H9 (cell line): ENCODE results near the gene TIMM22. TPM values are rescaled to one million over a fixed set of nuclear protein-coding genes. Genes with fewer than 3 reads are reported as not detected.
A peak's percentile ranks its signal among the peaks of the same experiment; 100 is the strongest.

Experiments used
- DNase-seq: peaks from one replicate; pipeline ENCODE4 v3.0.0-alpha.2; 2017
- H2AFZ ChIP-seq: one replicate; pipeline ENCODE4 v1.6.1; 2013; ENCODE audit warnings: mild to moderate bottlenecking, low read length, control low read depth, moderate library complexity
- H2AK5ac ChIP-seq: 2 replicates; pipeline ENCODE4 v1.6.1; 2013; ENCODE audit warnings: low read length, control low read depth, mixed read lengths; ENCODE audit not compliant: insufficient read length
- H2BK120ac ChIP-seq: one replicate; pipeline ENCODE4 v1.6.1; 2013; ENCODE audit warnings: low read depth, mild to moderate bottlenecking, low read length, control low read depth, inconsistent platforms; ENCODE audit not compliant: poor library complexity, severe bottlenecking
- H2BK12ac ChIP-seq: 2 replicates; pipeline ENCODE4 v1.6.1; 2013; ENCODE audit warnings: low read length, control low read depth, mixed read lengths, low read depth; ENCODE audit not compliant: insufficient read length
- H2BK15ac ChIP-seq: 2 replicates; pipeline ENCODE4 v1.6.1; 2013; ENCODE audit warnings: low read depth, low read length, control low read depth
- H2BK20ac ChIP-seq: one replicate; pipeline ENCODE4 v1.6.1; 2013; ENCODE audit warnings: low read depth, mild to moderate bottlenecking, low read length, control low read depth, inconsistent platforms; ENCODE audit not compliant: poor library complexity, severe bottlenecking
- H2BK5ac ChIP-seq: 2 replicates; pipeline ENCODE4 v1.6.1; 2013; ENCODE audit warnings: low read length, control low read depth, mixed read lengths; ENCODE audit not compliant: insufficient read length
- H3K14ac ChIP-seq: 2 replicates; pipeline ENCODE4 v1.6.1; 2013; ENCODE audit warnings: low read length, control low read depth; ENCODE audit not compliant: insufficient read depth
- H3K18ac ChIP-seq: 2 replicates; pipeline ENCODE4 v1.6.1; 2013; ENCODE audit warnings: low read depth, mild to moderate bottlenecking, mixed read lengths, low read length, control low read depth; ENCODE audit not compliant: insufficient read length
- H3K23ac ChIP-seq: 2 replicates; pipeline ENCODE4 v1.6.1; 2013; ENCODE audit warnings: low read length, control low read depth, mixed read lengths, low read depth; ENCODE audit not compliant: insufficient read length
- H3K23me2 ChIP-seq: 2 replicates; pipeline ENCODE4 v1.6.1; 2013; ENCODE audit warnings: low read depth, mild to moderate bottlenecking, mixed read lengths, low read length, control low read depth; ENCODE audit not compliant: insufficient read length, poor library complexity, severe bottlenecking
- H3K27ac ChIP-seq: 2 replicates; pipeline ENCODE4 v1.5.1; 2013; ENCODE audit warnings: low read length, control low read depth, mixed read lengths, low read depth; ENCODE audit not compliant: insufficient read length
- H3K27me3 ChIP-seq: 2 replicates; pipeline ENCODE4 v1.6.1; 2013; ENCODE audit warnings: low read length, control low read depth, inconsistent platforms; ENCODE audit not compliant: insufficient read depth
- H3K4ac ChIP-seq: 2 replicates; pipeline ENCODE4 v1.6.1; 2013; ENCODE audit warnings: low read depth, mild to moderate bottlenecking, control low read depth, inconsistent platforms, low read length, moderate library complexity
- H3K4me1 ChIP-seq: 2 replicates; pipeline ENCODE4 v1.6.1; 2013; ENCODE audit warnings: low read length, control low read depth, inconsistent platforms; ENCODE audit not compliant: insufficient read depth
- H3K4me2 ChIP-seq: 2 replicates; pipeline ENCODE4 v1.6.1; 2013; ENCODE audit warnings: low read length, control low read depth, mixed read lengths; ENCODE audit not compliant: insufficient read length, insufficient read depth
- H3K56ac ChIP-seq: 2 replicates; pipeline ENCODE4 v1.6.1; 2013; ENCODE audit warnings: low read depth, mild to moderate bottlenecking, mixed read lengths, low read length, control low read depth; ENCODE audit not compliant: insufficient read length
- H3K79me1 ChIP-seq: 2 replicates; pipeline ENCODE4 v1.6.1; 2013; ENCODE audit warnings: low read depth, mild to moderate bottlenecking, moderate library complexity, low read length, control low read depth, inconsistent platforms; ENCODE audit not compliant: insufficient read depth, poor library complexity, severe bottlenecking
- H3K79me2 ChIP-seq: 2 replicates; pipeline ENCODE4 v1.6.1; 2013; ENCODE audit warnings: low read length, control low read depth, inconsistent platforms; ENCODE audit not compliant: insufficient read depth
- H3K9ac ChIP-seq: 2 replicates; pipeline ENCODE4 v1.6.1; 2013; ENCODE audit warnings: low read length, control low read depth, mixed read lengths; ENCODE audit not compliant: insufficient read length; ENCODE audit errors: extremely low read depth
- H3K9me3 ChIP-seq: one replicate; pipeline ENCODE4 v1.6.1; 2013; ENCODE audit warnings: low read depth, low read length, inconsistent platforms; ENCODE audit not compliant: control insufficient read depth
- H3T11ph ChIP-seq: one replicate; pipeline ENCODE4 v1.6.1; 2013; ENCODE audit warnings: mild to moderate bottlenecking, low read length, control low read depth, inconsistent platforms
- H4K20me1 ChIP-seq: one replicate; pipeline ENCODE4 v1.6.1; 2013; ENCODE audit not compliant: control insufficient read depth, insufficient read length, insufficient read depth
- H4K5ac ChIP-seq: 2 replicates; pipeline ENCODE4 v1.6.1; 2013; ENCODE audit warnings: low read depth, mild to moderate bottlenecking, mixed read lengths, low read length, control low read depth; ENCODE audit not compliant: insufficient read length
- H4K8ac ChIP-seq: replicated peaks from 2 replicates; pipeline ENCODE4 v1.6.1; 2013; ENCODE audit warnings: low read length, control low read depth, mixed read lengths, low read depth; ENCODE audit not compliant: insufficient read length
- H4K91ac ChIP-seq: 2 replicates; pipeline ENCODE4 v1.6.1; 2013; ENCODE audit warnings: low read depth, mild to moderate bottlenecking, moderate library complexity, mixed read lengths, low read length, control low read depth; ENCODE audit not compliant: insufficient read length
- H3K27ac Mint-ChIP-seq, 3 experiments: 2 replicates in 2 of 3; 3 replicates in 1 of 3; pipeline ENCODE4 v1.8.0; 2020 to 2021; ENCODE audit warnings: mixed read lengths in 3 of 3, mild to moderate bottlenecking in 1 of 3, moderate library complexity in 1 of 3
- H3K27me3 Mint-ChIP-seq: 2 replicates; pipeline ENCODE4 v1.8.0; 2021; ENCODE audit warnings: low read depth, mild to moderate bottlenecking, moderate library complexity, mixed read lengths
- H3K36me3 Mint-ChIP-seq, 3 experiments: 2 replicates in 2 of 3; 3 replicates in 1 of 3; pipeline ENCODE4 v1.8.0; 2020 to 2021; ENCODE audit warnings: low read depth in 3 of 3, mixed read lengths in 3 of 3; ENCODE audit not compliant: insufficient read depth in 1 of 3
- H3K4me1 Mint-ChIP-seq, 2 experiments: 2 replicates each; pipeline ENCODE4 v1.8.0; 2020; ENCODE audit warnings: mixed read lengths in 2 of 2
- H3K4me3 Mint-ChIP-seq, 2 experiments: 2 replicates in 1 of 2; 3 replicates in 1 of 2; pipeline ENCODE4 v1.8.0; 2020 to 2021; ENCODE audit warnings: mild to moderate bottlenecking in 2 of 2, mixed read lengths in 2 of 2, moderate library complexity in 1 of 2
- H3K9me3 Mint-ChIP-seq, 2 experiments: 2 replicates in 1 of 2; 3 replicates in 1 of 2; pipeline ENCODE4 v1.8.0; 2020; ENCODE audit warnings: mild to moderate bottlenecking in 2 of 2, mixed read lengths in 2 of 2, moderate library complexity in 1 of 2
- WGBS: extraction: QIAGEN DNeasy Blood & Tissue Kit; methylation state at CpG from one replicate; pipeline ENCODE4 v1.1.7; 2013; ENCODE audit warnings: missing lambda C conversion rate, low lambda C conversion rate, mixed read lengths; ENCODE audit not compliant: insufficient read length; ENCODE audit errors: extremely low coverage; 5-methylcytosine and 5-hydroxymethylcytosine counted together
- total RNA-seq: library from RNA; stranded (reverse); gene quantifications from 2 replicates; pipeline ENCODE4 v1.2.1, GENCODE V29; 2021
- TF ChIP-seq, protein P1 (sequence below): fragments of 200-600 bp; sonication (generic); conservative IDR thresholded peaks from 3 replicates; pipeline ENCODE4 v1.8.0; 2021; ENCODE audit warnings: antibody characterized with exemption, mild to moderate bottlenecking

Gene TIMM22
- total RNA-seq, 1 experiment from 2014 or later = 23.0 TPM

DNA sequence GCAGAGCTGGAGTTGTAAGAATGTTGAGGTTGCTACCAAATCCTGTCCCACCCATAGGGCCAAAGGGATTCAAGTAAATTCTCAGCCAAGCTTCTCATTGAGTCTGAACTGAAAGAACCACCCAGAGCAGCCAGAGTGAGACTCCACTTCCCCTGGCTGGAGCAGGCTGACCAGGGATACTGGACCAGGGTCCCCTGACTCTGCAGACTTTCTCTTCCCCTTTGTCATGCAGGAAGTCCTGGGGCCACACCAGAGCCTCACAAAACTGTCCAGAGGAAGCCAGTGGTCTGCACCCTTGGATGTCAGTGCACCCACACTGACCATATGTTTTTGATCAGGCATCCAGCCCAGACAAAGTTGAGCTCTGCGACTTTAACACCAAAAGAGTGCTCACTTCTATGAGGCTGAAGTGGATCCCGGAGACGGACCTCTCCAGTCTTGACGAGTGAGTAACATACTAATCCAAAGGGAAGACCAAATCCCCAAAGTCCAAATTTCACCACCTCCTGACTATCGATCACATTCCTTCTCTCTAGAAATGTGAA, 21.5 kb upstream of the TIMM22 start:
- peaks cover 45 to 52% of the 10 kb centered on the region in 2 experiments for H3K4me1 Mint-ChIP-seq
- no peak overlapping the region for H2BK20ac ChIP-seq
- no peak overlapping the region for H3K4ac ChIP-seq
- TF ChIP-seq, protein P1, sequence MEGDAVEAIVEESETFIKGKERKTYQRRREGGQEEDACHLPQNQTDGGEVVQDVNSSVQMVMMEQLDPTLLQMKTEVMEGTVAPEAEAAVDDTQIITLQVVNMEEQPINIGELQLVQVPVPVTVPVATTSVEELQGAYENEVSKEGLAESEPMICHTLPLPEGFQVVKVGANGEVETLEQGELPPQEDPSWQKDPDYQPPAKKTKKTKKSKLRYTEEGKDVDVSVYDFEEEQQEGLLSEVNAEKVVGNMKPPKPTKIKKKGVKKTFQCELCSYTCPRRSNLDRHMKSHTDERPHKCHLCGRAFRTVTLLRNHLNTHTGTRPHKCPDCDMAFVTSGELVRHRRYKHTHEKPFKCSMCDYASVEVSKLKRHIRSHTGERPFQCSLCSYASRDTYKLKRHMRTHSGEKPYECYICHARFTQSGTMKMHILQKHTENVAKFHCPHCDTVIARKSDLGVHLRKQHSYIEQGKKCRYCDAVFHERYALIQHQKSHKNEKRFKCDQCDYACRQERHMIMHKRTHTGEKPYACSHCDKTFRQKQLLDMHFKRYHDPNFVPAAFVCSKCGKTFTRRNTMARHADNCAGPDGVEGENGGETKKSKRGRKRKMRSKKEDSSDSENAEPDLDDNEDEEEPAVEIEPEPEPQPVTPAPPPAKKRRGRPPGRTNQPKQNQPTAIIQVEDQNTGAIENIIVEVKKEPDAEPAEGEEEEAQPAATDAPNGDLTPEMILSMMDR = no peak
- H3K9me3 ChIP-seq = no peaks in the 10 kb centered on the region
- no peaks in the 10 kb centered on the region for H4K20me1 ChIP-seq
- no CpG with 5 or more reads among the region's 5 CpGs for WGBS
- no peak overlapping the region for H3K9ac ChIP-seq
- peak overlapping the region in 1 of 2 experiments; percentile 51; a peak in 1 of 5 replicates for H3K4me3 Mint-ChIP-seq
- H3K36me3 Mint-ChIP-seq = peaks cover 4 to 11% (median 10%) of the 10 kb centered on the region in 3 experiments; a peak in 6 of 7 replicates
- H2BK12ac ChIP-seq = no peak overlapping the region
- no peak for DNase-seq
- no peak overlapping the region for H2AFZ ChIP-seq
- no peak overlapping the region for H3K18ac ChIP-seq
- no peak overlapping the region for H3K56ac ChIP-seq
- no peaks in the 10 kb centered on the region for H3K27me3 Mint-ChIP-seq
- H3K23me2 ChIP-seq = peaks cover 18% of the 10 kb centered on the region
- H4K5ac ChIP-seq = no peak overlapping the region
- H3K27ac ChIP-seq = no peak overlapping the region
- no peak overlapping the region for H2BK5ac ChIP-seq
- H4K8ac ChIP-seq = no peak overlapping the region
- no peak overlapping the region for H2AK5ac ChIP-seq
- no peak overlapping the region for H2BK15ac ChIP-seq
- H3K27ac Mint-ChIP-seq = peak overlapping the region; percentile 70 to 82 (median 70); a peak in 4 of 7 replicates
- no peak overlapping the region for H4K91ac ChIP-seq
- H3K4me1 ChIP-seq = peaks cover 11% of the 10 kb centered on the region
- no peak overlapping the region for H3K23ac ChIP-seq
- H2BK120ac ChIP-seq = no peak overlapping the region
- H3T11ph ChIP-seq = no peak overlapping the region
- H3K79me2 ChIP-seq = peaks cover 31% of the 10 kb centered on the region
- H3K9me3 Mint-ChIP-seq = no peaks in the 10 kb centered on the region; a peak in 1 of 5 replicates
- H3K4me2 ChIP-seq = no peak overlapping the region
- H3K79me1 ChIP-seq = peaks cover 2% of the 10 kb centered on the region
- no peaks in the 10 kb centered on the region for H3K27me3 ChIP-seq
- no peak overlapping the region for H3K14ac ChIP-seq
